Measurements from ENCODE around the gene KRTAP19-2.

DNA sequence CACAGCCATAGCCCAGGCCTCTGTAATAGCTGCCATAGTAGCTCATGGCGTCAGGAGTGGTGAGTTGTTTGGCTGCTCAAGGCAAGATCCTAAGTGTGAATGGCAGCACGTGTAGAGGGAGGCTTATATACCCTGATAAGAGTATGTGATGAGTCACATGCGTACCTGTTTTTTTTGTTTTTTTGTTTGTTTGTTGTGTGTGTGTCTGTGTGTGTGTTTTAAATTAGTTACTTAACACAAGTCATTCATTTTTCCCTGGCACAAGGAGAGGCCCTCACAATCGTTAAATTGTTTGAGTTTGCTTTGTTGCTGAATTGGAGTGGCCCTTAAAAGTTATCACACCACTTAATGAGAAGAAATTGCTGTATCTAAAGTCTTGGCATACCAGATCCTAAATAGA is 9.8 kb upstream of the KRTAP19-2 start, which contains the start of gene KRTAP19-4:
- TF ChIP-seq, protein P1, sequence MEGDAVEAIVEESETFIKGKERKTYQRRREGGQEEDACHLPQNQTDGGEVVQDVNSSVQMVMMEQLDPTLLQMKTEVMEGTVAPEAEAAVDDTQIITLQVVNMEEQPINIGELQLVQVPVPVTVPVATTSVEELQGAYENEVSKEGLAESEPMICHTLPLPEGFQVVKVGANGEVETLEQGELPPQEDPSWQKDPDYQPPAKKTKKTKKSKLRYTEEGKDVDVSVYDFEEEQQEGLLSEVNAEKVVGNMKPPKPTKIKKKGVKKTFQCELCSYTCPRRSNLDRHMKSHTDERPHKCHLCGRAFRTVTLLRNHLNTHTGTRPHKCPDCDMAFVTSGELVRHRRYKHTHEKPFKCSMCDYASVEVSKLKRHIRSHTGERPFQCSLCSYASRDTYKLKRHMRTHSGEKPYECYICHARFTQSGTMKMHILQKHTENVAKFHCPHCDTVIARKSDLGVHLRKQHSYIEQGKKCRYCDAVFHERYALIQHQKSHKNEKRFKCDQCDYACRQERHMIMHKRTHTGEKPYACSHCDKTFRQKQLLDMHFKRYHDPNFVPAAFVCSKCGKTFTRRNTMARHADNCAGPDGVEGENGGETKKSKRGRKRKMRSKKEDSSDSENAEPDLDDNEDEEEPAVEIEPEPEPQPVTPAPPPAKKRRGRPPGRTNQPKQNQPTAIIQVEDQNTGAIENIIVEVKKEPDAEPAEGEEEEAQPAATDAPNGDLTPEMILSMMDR (IDR thresholded peaks at IDR 0.05), result no peak
- TF ChIP-seq, protein P2, sequence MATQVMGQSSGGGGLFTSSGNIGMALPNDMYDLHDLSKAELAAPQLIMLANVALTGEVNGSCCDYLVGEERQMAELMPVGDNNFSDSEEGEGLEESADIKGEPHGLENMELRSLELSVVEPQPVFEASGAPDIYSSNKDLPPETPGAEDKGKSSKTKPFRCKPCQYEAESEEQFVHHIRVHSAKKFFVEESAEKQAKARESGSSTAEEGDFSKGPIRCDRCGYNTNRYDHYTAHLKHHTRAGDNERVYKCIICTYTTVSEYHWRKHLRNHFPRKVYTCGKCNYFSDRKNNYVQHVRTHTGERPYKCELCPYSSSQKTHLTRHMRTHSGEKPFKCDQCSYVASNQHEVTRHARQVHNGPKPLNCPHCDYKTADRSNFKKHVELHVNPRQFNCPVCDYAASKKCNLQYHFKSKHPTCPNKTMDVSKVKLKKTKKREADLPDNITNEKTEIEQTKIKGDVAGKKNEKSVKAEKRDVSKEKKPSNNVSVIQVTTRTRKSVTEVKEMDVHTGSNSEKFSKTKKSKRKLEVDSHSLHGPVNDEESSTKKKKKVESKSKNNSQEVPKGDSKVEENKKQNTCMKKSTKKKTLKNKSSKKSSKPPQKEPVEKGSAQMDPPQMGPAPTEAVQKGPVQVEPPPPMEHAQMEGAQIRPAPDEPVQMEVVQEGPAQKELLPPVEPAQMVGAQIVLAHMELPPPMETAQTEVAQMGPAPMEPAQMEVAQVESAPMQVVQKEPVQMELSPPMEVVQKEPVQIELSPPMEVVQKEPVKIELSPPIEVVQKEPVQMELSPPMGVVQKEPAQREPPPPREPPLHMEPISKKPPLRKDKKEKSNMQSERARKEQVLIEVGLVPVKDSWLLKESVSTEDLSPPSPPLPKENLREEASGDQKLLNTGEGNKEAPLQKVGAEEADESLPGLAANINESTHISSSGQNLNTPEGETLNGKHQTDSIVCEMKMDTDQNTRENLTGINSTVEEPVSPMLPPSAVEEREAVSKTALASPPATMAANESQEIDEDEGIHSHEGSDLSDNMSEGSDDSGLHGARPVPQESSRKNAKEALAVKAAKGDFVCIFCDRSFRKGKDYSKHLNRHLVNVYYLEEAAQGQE (IDR thresholded peaks at IDR 0.05; ENCODE audit: insufficient read depth in 1 of 2, low read depth in 2 of 2, low read length in 1 of 2), result no peak
- no peak for TF ChIP-seq TCF7L2 (IDR thresholded peaks at IDR 0.05; ENCODE audit: low read depth, low read length)
